Nephron (organoid): ENCODE measurements around the gene VARS1.

Experiments
- H3K27ac Mint-ChIP-seq, 3 experiments: 2 replicates each; pipeline ENCODE4 v1.8.0; 2020; ENCODE audit warnings: mixed read lengths in 3 of 3, mild to moderate bottlenecking in 2 of 3, moderate library complexity in 1 of 3
- H3K27me3 Mint-ChIP-seq: 2 replicates; pipeline ENCODE4 v1.8.0; 2021; ENCODE audit warnings: low read depth, mild to moderate bottlenecking, moderate library complexity, mixed read lengths
- H3K36me3 Mint-ChIP-seq: 2 replicates; pipeline ENCODE4 v1.8.0; 2020; ENCODE audit warnings: low read depth, mixed read lengths
- H3K4me1 Mint-ChIP-seq: 2 replicates; pipeline ENCODE4 v1.8.0; 2020; ENCODE audit warnings: mixed read lengths
- H3K4me3 Mint-ChIP-seq, 3 experiments: 2 replicates each; pipeline ENCODE4 v1.8.0; 2020; ENCODE audit warnings: mild to moderate bottlenecking in 3 of 3, mixed read lengths in 3 of 3, moderate library complexity in 2 of 3
- H3K9me3 Mint-ChIP-seq: 2 replicates; pipeline ENCODE4 v1.8.0; 2020; ENCODE audit warnings: mixed read lengths
- TF ChIP-seq, protein P1 (sequence below), 3 experiments: fragments of 200-600 bp; sonication (generic); IDR thresholded peaks; one replicate each; pipeline ENCODE4 v1.5.0; 2021; ENCODE audit warnings: antibody characterized with exemption in 3 of 3; ENCODE audit not compliant: unreplicated experiment in 3 of 3

The VARS1 gene

DNA sequence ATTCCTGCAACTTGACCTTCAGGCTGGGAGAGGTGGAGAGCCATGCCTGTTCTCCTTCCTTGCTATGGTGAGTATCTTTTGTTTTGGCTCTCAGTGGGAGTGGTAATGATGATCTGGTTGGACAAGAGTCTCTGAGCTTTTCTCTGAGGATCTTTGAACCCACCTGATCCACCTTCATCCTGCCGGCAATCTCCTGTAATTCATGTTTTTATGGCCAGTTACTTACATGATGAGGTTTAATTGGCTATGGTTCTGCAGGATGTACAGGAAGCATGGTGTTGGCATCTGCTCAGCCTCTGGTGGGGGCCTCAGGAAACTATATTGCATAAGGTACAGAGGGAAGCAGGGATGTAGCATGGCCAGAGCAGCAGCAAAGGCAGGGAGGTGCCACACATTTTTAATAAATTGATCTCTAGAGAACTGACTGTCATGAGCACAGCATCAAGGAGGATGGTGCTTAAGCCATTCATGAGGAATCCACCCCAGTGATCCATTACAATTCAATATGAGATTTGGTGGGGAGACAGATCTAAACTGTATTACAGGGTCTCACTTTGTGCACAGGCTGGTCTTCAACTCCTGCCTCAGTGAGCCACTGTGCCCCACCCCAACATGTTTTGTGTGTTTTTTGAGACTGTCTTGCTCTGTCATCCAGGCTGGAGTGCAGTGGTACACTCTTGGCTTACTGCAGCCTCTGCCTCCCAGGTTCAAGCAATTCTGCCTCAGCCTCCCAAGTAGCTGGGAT, 42.0 kb upstream of the VARS1 start:
- H3K4me1 Mint-ChIP-seq = peaks cover 38% of the 10 kb centered on the region
- TF ChIP-seq, protein P1, sequence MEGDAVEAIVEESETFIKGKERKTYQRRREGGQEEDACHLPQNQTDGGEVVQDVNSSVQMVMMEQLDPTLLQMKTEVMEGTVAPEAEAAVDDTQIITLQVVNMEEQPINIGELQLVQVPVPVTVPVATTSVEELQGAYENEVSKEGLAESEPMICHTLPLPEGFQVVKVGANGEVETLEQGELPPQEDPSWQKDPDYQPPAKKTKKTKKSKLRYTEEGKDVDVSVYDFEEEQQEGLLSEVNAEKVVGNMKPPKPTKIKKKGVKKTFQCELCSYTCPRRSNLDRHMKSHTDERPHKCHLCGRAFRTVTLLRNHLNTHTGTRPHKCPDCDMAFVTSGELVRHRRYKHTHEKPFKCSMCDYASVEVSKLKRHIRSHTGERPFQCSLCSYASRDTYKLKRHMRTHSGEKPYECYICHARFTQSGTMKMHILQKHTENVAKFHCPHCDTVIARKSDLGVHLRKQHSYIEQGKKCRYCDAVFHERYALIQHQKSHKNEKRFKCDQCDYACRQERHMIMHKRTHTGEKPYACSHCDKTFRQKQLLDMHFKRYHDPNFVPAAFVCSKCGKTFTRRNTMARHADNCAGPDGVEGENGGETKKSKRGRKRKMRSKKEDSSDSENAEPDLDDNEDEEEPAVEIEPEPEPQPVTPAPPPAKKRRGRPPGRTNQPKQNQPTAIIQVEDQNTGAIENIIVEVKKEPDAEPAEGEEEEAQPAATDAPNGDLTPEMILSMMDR (IDR thresholded peaks at IDR 0.05; ENCODE audit: unreplicated experiment in 3 of 3) = no peak
- H3K36me3 Mint-ChIP-seq = peaks cover 62% of the 10 kb centered on the region
- H3K4me3 Mint-ChIP-seq = peak overlapping the region; percentile 96 to 98 (median 97)
- H3K27ac Mint-ChIP-seq = peak overlapping the region; percentile 99 to 100 (median 100)
- H3K9me3 Mint-ChIP-seq = no peaks in the 10 kb centered on the region
- H3K27me3 Mint-ChIP-seq = no peaks in the 10 kb centered on the region

DNA sequence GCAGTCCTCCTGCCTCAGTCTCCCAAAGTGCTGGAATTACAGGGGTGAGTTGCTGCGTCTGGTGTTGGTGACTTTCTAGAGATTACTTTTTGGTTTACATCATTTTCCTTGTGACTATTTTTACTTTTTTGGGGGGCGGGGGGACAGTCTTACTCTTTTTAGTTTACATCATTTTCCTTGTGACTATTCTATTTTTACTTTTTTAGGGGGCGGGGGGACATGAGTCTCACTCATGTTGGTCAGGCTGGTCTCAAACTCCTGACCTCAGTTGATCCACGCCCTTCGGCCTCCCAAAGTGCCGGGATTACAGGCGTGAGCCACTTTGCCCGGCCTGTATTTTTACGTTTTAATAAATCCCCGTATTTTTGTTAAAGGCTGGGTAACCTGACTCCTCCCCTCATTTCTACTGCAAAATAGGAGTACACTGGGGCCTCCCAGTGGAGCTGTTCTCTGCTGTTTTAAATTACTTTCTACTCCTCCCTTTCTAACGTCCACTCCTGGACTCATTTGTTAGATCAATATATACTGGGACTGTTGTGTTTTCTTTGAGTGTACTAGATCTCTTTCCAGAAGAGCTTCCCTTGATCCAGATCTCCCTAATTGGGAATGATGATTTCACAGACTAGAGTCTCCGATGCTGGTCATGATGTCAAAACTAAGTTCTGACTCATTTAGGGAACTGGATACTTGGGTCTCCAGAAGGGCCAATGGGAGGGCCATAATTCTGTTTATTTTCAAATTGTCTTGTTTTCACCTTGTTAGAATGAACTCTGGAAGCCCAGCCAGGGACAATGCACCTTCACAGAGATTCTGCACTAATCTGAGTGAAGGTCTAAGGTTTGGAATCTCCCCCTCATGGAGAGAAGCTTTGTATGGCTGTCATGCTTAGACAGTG, 41.2 kb upstream of the VARS1 start:
- peaks cover 38% of the 10 kb centered on the region for H3K4me1 Mint-ChIP-seq
- H3K4me3 Mint-ChIP-seq = peak overlapping the region; percentile 96 to 98 (median 97)
- TF ChIP-seq, protein P1 (IDR thresholded peaks at IDR 0.05; ENCODE audit: unreplicated experiment in 3 of 3) = peak in 1 of 3 experiments; percentile 6
- no peaks in the 10 kb centered on the region for H3K9me3 Mint-ChIP-seq
- H3K27me3 Mint-ChIP-seq = no peaks in the 10 kb centered on the region
- peaks cover 62% of the 10 kb centered on the region for H3K36me3 Mint-ChIP-seq
- H3K27ac Mint-ChIP-seq = peak overlapping the region; percentile 99 to 100 (median 100)

DNA sequence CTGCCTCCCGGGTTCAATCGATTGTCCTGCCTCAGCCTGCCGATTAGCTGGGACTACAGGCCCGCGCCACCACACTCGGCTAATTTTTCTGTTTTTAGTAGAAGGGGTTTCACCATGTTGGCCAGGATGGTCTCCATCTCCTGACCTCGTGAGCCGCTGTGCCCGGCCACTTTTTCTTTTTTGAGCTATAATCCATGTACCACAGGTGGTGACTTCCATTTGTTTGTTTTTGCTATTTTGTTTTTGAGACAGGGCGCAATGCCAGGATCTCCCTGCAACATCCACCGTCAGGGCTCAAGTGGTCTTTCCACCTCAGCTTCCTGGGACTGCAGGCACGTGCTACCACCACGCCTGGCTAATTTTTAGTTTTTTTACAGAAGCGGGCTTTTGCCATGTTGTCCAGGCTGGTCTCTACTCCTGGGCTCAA, 40.5 kb upstream of the VARS1 start:
- Mint-ChIP-seq H3K27ac (peak overlapping the region; percentile 99 to 100 (median 100)), H3K4me1 (peaks cover 38% of the 10 kb centered on the region), H3K36me3 (peaks cover 57% of the 10 kb centered on the region), H3K4me3 (peak overlapping the region; percentile 96 to 98 (median 97)), H3K27me3 (no peaks in the 10 kb centered on the region), H3K9me3 (no peaks in the 10 kb centered on the region)
- TF ChIP-seq, protein P1 (IDR thresholded peaks at IDR 0.05; ENCODE audit: unreplicated experiment in 3 of 3) = no peak

DNA sequence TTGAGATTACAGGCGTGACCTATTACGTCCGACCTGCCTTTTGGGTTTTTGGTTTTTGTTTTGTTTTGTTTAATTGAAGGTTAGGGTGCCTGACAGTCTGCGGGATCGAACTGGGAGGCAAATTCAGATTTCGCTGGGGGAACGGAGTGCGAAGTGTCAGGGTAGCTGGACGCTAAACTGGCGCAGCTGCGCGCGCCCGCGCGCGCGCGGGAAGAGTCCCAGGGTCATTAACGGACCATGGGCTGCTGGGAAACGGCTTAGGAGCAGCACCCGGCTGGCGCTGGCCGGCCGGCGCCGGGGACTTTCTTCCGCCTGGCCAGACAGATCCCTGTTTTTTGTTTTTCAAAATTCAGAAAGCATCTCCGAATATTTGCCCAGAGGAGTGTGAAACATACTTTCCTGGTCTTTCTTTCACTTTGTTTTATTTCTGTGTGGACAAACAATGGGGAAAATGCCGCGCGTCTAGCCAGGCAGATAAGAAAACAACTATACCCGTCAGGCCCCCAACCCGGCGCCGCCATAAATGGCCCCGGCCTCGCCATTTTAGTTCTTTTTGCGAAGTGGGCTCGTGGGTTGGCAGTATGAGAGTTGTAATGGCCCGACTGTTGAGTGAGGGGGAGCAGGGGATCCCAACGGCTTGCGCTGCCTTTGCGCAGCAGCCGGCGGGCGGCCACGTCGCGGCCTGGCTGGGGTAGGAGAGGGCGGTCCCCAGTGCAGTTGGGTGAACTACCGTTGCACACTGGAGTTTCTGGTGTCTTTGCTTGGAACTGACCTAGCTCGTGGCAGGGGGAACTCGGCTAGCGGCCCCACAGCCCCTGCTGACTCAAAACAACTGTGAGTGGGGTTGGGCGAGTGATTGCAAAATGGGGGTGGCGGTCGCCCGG, 39.1 kb upstream of the VARS1 start:
- TF ChIP-seq, protein P1 (IDR thresholded peaks at IDR 0.05; ENCODE audit: unreplicated experiment in 3 of 3) = no peak
- Mint-ChIP-seq H3K4me1 (peaks cover 51% of the 10 kb centered on the region), H3K27ac (peak overlapping the region; percentile 99 to 100 (median 100)), H3K4me3 (peak overlapping the region; percentile 96 to 98 (median 97)), H3K36me3 (peaks cover 46% of the 10 kb centered on the region), H3K9me3 (no peaks in the 10 kb centered on the region), H3K27me3 (no peaks in the 10 kb centered on the region)

DNA sequence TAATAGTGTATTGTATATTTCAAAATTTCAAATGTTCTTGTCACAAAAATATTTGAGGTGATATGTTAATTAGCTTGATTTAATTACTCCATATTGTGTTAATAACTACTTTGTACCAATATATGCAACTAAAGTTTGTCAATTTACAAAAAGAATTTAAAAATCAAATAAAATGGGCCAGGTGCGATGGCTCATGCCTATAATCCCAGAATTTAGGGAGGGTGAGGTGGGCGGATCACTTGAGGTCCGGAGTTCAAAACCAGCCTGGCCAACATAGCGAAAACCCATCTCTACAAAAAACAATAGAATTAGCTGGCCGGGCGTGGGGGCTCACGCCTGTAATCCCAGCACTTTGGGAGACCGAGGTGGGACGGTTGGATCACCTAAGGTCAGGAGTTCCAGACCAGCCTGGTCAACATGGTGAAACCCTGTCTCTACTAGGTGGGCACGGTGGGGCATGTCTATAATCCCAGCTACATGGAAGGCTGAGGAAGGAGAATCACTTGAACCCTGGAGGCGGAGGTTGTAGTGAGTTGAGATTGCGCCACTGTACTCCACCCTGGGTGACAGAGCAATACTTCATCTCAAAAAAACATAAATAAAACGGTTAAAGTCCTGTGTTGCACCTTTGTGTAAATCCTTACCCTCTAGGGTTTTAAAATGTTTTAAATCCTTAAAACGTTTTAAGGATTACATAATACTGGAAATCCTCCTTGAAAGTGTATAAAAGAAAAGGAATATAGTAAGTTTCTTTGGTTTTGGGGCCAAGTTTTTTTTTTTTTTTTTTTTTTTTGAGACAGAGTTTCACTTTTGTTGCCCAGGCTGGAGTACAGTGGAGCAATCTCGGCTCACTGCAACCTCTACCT, 36.0 kb upstream of the VARS1 start:
- Mint-ChIP-seq H3K4me3 (peak overlapping the region; percentile 93 to 97 (median 97)), H3K27ac (peak overlapping the region; percentile 85 to 94 (median 92))
- TF ChIP-seq, protein P1 (IDR thresholded peaks at IDR 0.05; ENCODE audit: unreplicated experiment in 3 of 3) = no peak

More for the DNA sequence above, 36.0 kb upstream of the VARS1 start:
- no peaks in the 10 kb centered on the region for H3K9me3 Mint-ChIP-seq
- no peaks in the 10 kb centered on the region for H3K27me3 Mint-ChIP-seq
- H3K4me1 Mint-ChIP-seq = peaks cover 41% of the 10 kb centered on the region
- H3K36me3 Mint-ChIP-seq = peaks cover 19% of the 10 kb centered on the region
